HEK293T (cell line): ENCODE data around the gene ADAMTS15.

ENCODE experiments used
- CTCF ChIA-PET: fragments of 350-600 bp; formaldehyde crosslinking; extraction: SDS; loops from one replicate; lab custom pipeline; 2021; ENCODE audit warnings: antibody characterized with exemption, inconsistent platforms; lab: Yijun Ruan, JAX
- POLR2A ChIA-PET: fragments of 350-600 bp; formaldehyde crosslinking; extraction: SDS; loops from one replicate; lab custom pipeline; 2020; ENCODE audit warnings: antibody characterized with exemption, inconsistent platforms; lab: Yijun Ruan, JAX
- DNase-seq: peaks from one replicate; pipeline ENCODE4 v3.0.0; 2012; ENCODE audit warnings: mixed read lengths; ENCODE audit errors: extremely low spot score
- ARNT ChIP-seq: fragments of 450-650 bp; IDR thresholded peaks from 2 replicates; pipeline ENCODE4 v1.6.1; 2017; ENCODE audit warnings: mild to moderate bottlenecking
- BHLHE40 ChIP-seq: fragments of 450-650 bp; IDR thresholded peaks from 2 replicates; pipeline ENCODE4 v1.6.1; 2016; ENCODE audit warnings: mild to moderate bottlenecking, moderate library complexity, borderline replicate concordance
- CTBP1 ChIP-seq: fragments of 450-650 bp; IDR thresholded peaks from 2 replicates; pipeline ENCODE4 v1.6.1; 2016; ENCODE audit warnings: borderline replicate concordance
- ELF4 ChIP-seq: fragments of 450-650 bp; IDR thresholded peaks from 2 replicates; pipeline ENCODE4 v1.6.1; 2017; ENCODE audit warnings: antibody characterized with exemption
- FOXA1 ChIP-seq: fragments of 450-650 bp; IDR thresholded peaks from 2 replicates; pipeline ENCODE4 v1.6.1; 2016; ENCODE audit warnings: mild to moderate bottlenecking
- FOXK2 ChIP-seq: fragments of 450-650 bp; IDR thresholded peaks from 2 replicates; pipeline ENCODE4 v1.6.1; 2016; ENCODE audit warnings: mild to moderate bottlenecking
- FOXM1 ChIP-seq: fragments of 450-650 bp; IDR thresholded peaks from 2 replicates; pipeline ENCODE4 v1.6.1; 2017; ENCODE audit warnings: mild to moderate bottlenecking, borderline replicate concordance
- HDGF ChIP-seq: fragments of 450-650 bp; IDR thresholded peaks from 2 replicates; pipeline ENCODE4 v1.6.1; 2017; ENCODE audit warnings: antibody characterized with exemption, borderline replicate concordance
- L3MBTL2 ChIP-seq: fragments of 450-650 bp; conservative IDR thresholded peaks from 2 replicates; pipeline ENCODE4 v1.6.1; 2016; ENCODE audit warnings: mild to moderate bottlenecking
- LEF1 ChIP-seq: fragments of 450-650 bp; IDR thresholded peaks from 2 replicates; pipeline ENCODE4 v1.6.1; 2017; ENCODE audit warnings: mild to moderate bottlenecking, borderline replicate concordance
- NFRKB ChIP-seq: fragments of 450-650 bp; IDR thresholded peaks from 2 replicates; pipeline ENCODE4 v1.6.1; 2016; ENCODE audit warnings: mild to moderate bottlenecking, moderate library complexity
- SP1 ChIP-seq: fragments of 450-650 bp; IDR thresholded peaks from 2 replicates; pipeline ENCODE4 v1.6.1; 2017
- SUZ12 ChIP-seq: fragments of 450-650 bp; IDR thresholded peaks from 2 replicates; pipeline ENCODE4 v1.6.1; 2016; ENCODE audit warnings: mild to moderate bottlenecking
- TARDBP ChIP-seq: fragments of 450-650 bp; IDR thresholded peaks from 2 replicates; pipeline ENCODE4 v1.6.1; 2016
- ZNF384 ChIP-seq: fragments of 450-650 bp; IDR thresholded peaks from 2 replicates; pipeline ENCODE4 v1.6.1; 2016
- TF ChIP-seq, protein P1 (sequence below): fragments of 450-650 bp; IDR thresholded peaks from 2 replicates; pipeline ENCODE4 v1.6.1; 2016

The ADAMTS15 gene

GRCh38 chr11:130473795-130474377 lies 25.4 kb downstream of the ADAMTS15 start:
- TF ChIP-seq FOXM1 (no peak), LEF1 (no peak)
- CTCF ChIA-PET = no interaction called here
- DNase-seq = no peak
- POLR2A ChIA-PET = no interaction called here

DNA sequence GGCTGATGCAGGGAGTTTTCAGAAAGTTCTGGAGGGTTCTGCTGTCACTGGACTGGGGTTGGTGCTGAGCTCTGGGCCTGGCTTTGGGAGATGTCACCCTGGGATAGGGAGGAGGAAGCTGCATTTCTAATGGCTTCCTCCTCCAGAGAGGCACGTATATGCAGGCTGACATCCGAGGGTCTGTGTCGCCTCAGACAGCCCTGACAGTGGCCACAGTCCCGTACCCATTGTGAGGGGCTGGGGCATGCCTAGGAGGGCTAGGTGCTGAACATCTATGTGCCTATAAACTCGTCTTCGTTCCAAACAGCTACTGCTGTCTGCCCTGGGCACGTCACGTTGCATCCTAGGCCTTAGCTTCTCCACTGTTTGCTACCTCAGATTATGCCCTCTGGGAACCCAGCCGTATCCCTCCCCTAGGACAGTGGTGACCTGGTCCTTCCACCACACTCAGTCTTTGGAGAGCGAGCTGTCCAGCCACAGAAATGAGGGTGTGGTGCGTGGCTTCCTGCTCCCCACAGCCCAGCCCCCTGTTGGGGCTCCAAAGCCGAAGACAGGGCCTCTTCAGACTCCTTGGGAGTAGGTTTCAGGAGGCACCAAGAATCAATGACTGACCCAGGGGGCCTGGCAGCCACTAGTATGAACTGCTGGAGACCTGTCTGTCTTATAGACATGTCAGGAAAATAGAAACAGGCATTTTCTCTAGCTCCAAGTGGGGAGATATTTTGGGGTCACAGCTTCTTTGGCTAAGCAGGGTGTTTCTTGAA lies 26.4 kb downstream of the ADAMTS15 start:
- ChIA-PET CTCF (interaction anchor here (0.5 kb wide), 1 partner anchor 13 kb away, joined by 3 read pairs; no protein-coding TSS in a partner anchor), POLR2A (no interaction called here)
- TF ChIP-seq L3MBTL2 (no peak), ARNT (no peak), LEF1 (no peak), TARDBP (no peak), BHLHE40 (no peak), HDGF (no peak), SP1 (no peak), NFRKB (no peak), FOXA1 (no peak), FOXK2 (no peak), FOXM1 (no peak)
- TF ChIP-seq, protein P1, sequence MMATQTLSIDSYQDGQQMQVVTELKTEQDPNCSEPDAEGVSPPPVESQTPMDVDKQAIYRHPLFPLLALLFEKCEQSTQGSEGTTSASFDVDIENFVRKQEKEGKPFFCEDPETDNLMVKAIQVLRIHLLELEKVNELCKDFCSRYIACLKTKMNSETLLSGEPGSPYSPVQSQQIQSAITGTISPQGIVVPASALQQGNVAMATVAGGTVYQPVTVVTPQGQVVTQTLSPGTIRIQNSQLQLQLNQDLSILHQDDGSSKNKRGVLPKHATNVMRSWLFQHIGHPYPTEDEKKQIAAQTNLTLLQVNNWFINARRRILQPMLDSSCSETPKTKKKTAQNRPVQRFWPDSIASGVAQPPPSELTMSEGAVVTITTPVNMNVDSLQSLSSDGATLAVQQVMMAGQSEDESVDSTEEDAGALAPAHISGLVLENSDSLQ = no peak
- DNase-seq = no peak

GRCh38 chr11:130475426-130476053 lies 27.1 kb downstream of the ADAMTS15 start:
- DNase-seq = no peak
- CTCF ChIA-PET = no interaction called here
- POLR2A ChIA-PET = no interaction called here
- TF ChIP-seq ARNT (no peak), BHLHE40 (no peak), FOXM1 (no peak), ELF4 (no peak)

DNA sequence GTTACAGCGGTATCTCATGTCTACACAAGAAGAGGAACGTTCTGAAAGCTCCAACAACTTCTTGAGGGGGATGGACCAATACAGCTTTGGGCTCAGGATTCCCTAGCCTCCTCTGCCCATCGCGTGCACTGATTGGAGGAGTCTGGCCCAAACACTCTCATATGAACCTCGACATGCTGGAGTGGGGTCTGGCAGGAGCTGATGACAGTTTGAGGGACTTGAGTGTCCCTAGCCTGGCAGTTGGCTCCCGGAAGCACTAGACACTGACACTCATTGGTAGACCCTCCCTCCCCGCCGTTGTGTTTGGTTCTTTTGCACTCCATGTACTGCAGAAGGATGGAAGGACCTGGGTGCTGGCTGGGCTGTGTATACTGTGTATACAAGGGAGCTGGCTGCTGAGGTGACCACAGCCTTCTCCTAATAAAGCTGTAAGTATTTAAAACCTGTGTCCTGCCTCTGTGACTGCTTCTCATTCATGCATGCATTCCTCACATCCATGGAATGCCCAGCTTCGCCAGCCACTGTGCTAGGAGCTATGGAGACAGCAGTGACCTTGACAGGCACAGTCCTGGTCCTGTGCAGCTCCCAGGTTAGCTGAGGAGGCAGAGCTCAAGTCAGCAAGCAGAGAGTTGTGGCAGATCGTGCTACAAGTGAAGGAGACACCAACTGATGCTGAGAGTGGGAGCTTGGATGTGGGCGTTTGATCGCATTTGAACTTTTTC lies 27.9 kb downstream of the ADAMTS15 start:
- ChIA-PET CTCF (interaction anchor here (0.6 kb wide), 1 partner anchor 41 kb away, joined by 3 read pairs; no protein-coding TSS in a partner anchor), POLR2A (no interaction called here)
- no peak for TF ChIP-seq HDGF
- DNase-seq = no peak

DNA sequence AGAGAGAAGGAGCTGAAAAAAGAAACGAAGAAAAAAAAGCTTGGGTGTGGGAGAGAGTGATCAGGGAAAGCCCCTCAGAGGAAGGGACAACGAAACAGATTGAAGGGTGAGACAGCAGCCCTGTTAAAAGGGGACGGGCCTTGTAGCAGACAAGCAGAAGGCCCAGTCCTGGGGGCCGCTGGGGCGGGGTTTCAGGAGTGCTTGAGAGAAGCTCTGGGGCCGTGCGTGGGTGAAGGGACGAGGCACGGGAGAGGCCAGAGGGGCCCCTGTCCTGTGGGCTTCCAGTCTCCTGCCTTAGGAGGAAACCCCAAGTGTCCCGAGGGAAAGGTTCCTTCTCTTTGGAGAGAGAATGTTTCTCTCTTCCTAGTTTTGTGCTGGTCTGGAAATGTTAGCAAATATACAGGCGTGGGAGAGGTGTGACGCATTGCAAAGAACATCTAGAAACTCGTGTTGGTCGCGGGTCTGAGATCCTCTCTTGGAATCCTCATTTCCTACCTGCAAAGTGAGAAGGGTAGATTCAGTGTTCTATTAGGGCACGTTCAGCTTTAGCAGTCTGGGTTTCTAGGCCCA lies 28.6 kb downstream of the ADAMTS15 start:
- CTCF ChIA-PET = interaction anchor here (0.6 kb wide), 1 partner anchor 42 kb away, joined by 3 read pairs; no protein-coding TSS in a partner anchor
- no peak for DNase-seq
- POLR2A ChIA-PET = no interaction called here
- no peak for TF ChIP-seq SP1
- no peak for TF ChIP-seq TARDBP
- no peak for TF ChIP-seq ELF4
- TF ChIP-seq ARNT = no peak
- no peak for TF ChIP-seq L3MBTL2
- TF ChIP-seq FOXK2 = no peak
- TF ChIP-seq, protein P1 = no peak
- no peak for TF ChIP-seq CTBP1

DNA sequence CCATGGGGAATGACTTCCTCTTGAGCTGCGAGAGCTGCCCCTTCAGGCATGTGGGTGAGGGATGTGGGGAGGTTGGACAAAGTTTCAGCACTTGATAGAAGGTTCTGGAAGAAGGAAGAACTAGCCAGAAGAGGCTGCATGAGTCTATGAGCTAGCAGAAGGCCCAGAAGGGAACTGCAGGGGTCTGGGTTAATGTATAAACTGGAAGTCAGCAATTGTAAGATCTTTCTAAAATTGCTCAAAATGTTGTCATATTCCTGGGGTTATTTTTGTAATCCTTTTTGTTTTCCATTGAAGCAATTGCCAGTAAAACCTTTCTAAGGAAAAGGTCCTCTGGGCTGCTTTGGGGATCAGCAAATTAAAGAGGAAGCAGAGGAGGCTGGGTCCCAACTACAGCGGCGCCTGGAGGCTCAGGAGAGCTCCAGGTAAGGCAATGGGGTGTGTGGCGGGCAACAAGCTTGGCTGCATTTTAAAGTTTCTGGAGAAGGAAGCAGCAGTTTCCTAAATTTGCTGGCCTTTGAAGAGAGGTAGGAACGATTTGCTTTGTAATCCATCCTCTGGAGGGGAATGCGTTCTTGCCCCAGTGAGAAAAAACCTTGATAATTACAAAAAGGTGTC lies 29.2 kb downstream of the ADAMTS15 start:
- POLR2A ChIA-PET = no interaction called here
- DNase-seq = no peak
- CTCF ChIA-PET = no interaction called here
- TF ChIP-seq FOXM1 = no peak
- TF ChIP-seq, protein P1 = no peak
- no peak for TF ChIP-seq CTBP1
- TF ChIP-seq FOXA1 = no peak
- no peak for TF ChIP-seq L3MBTL2
- no peak for TF ChIP-seq SUZ12
- TF ChIP-seq FOXK2 = no peak
- no peak for TF ChIP-seq SP1
- no peak for TF ChIP-seq LEF1
- TF ChIP-seq HDGF = no peak
- TF ChIP-seq NFRKB = no peak
- no peak for TF ChIP-seq BHLHE40
- TF ChIP-seq ELF4 = no peak
- TF ChIP-seq TARDBP = no peak
- TF ChIP-seq ARNT = no peak
- no peak for TF ChIP-seq ZNF384
